Fibroblast of gingiva (primary cell): ENCODE measurements around the gene LCN12.
A peak's percentile ranks its signal among the peaks of the same experiment; 100 is the strongest.

ENCODE experiments used
- DNase-seq: peaks from one replicate; pipeline ENCODE4 v3.0.0-alpha.2; 2011; ENCODE audit warnings: low read depth

Gene LCN12

DNA sequence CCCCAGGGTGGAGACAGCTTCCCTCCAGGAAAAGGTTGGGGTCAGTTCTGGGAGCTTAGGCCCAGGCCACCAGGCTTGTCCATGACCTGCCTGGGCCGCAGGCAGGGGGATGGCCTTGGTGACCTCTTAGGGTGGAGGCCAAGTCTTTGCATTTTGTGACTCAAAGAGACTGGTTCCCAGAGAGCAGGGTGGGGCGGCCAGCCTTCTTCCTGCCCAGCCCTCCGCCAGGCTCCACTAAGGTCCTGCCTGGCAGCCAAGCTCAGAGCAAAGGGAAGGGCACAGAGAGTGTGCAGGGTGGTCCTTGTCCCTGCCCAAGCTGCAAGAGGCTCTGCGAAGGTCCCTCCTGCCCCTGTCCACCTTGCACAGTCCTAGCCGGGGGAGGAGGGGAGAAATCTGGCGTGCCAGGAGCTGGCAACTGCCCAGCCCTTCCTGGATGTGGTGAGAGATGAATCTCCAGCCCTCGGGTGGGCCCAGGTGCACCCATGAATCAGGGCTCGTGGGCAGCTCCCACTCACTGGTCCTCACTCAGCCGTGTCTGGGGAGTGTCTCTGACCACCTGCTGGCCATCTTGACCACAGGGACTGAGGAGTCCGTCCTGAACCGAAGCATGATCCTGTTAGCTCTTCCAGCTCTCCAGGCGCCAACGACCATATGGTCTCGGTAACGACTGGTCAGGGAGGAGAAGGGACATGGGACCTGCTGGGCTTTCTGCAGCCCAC lies 22.9 kb downstream of the LCN12 start:
- DNase-seq: no peak

DNA sequence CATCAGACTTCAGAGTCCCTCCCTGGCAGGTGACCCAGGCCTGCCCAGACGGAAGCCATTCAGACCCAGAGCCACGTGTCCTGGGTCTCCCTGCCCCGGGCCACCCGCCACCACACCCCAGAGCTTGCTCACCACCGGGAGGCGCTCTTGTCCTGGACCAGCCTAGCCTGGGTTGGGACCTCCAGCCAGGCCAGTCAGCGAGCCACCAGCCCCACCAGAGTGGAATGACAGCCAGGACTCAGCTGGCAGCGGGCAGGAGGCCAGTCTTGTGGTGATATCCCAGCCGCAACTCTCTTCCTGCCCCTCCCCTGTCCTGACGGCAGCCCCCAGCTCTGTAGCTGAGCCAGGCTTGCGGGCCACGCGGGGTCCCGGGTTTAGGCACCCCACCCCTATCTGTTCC lies 23.6 kb downstream of the LCN12 start:
- no peak for DNase-seq

DNA sequence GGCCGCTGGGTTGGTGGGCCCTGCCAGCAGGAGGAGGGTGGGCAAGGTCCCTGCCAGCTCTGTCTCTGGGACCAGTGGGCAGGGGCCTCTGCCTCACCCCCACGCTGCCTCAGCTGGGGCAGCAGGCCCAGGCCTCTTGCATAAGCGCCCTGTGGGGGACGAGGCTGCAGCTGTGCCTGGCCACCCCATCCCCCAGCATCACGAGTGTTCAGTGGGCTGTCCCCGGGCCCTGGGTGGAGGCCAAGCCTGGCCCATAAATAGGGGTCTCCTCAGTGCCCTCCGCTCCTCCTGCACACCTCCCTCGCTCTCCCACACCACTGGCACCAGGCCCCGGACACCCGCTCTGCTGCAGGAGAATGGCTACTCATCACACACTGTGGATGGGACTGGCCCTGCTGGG lies 25.1 kb downstream of the LCN12 start, which contains the start of gene PTGDS:
Gene PTGDS, plus strand, starts transcription at position 282 of the 400 bp plus-strand sequence. Its CDS starts 75 bp downstream, at position 357.
- DNase-seq: peak; percentile 74

DNA sequence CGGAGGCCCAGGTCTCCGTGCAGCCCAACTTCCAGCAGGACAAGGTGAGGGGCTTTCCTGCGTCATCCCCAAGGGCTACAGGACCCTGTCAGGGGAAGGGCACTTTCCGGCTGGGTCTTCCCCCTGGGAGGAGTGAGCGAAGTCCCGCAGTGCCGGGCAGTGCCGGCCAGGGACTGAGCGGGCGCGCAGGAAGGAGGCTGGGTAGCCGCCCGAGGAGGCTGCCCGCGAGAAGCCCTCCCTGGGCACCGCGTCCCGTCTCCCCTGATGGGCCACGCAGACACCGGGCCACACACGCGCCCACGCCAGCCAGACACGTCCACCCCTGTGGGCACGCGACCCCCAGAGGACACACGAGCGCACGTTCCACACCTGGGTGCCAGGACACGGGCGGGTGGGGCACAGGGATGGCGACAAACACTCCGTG lies 25.6 kb downstream of the LCN12 start:
- no peak for DNase-seq

DNA sequence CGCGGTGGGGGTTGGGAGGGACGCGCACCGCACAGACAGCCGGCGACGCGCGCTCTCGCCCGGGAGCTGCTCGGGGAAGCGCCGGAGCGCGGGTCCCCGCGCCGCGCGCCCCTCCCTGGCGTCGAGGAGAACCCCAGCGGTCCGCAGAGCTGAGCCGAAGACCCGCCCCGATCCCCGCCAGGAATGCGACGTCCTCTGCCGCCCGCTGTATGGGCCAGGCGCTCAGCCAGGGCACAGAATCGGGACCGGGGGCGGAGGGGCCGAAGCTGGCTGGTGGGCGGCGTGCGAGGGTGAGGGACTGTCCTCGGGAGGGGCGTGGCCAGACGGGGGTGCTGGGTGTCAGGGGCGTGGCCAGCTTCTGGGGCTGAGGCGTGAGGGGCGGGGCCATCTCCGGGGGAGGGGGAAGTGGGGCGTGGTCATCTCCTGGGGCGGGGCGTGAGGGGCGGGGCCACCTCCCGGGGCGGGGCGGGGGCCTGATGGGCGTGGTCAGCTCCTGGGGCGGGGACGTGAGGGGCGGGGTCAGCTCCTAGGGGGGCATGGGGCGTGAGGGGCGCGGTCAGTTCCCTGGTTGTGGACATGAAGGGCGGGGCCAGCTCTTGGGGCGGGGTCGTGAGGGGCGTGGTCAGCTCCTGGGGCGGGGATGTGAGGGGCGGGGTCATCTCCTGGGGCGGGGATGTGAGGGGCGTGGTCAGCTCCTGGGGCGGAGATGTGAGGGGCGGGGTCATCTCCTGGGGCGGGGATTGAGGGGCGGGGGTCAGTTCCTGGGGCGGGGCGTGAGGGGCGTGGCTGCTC lies 26.2 kb downstream of the LCN12 start:
- peak; percentile 59 for DNase-seq

DNA sequence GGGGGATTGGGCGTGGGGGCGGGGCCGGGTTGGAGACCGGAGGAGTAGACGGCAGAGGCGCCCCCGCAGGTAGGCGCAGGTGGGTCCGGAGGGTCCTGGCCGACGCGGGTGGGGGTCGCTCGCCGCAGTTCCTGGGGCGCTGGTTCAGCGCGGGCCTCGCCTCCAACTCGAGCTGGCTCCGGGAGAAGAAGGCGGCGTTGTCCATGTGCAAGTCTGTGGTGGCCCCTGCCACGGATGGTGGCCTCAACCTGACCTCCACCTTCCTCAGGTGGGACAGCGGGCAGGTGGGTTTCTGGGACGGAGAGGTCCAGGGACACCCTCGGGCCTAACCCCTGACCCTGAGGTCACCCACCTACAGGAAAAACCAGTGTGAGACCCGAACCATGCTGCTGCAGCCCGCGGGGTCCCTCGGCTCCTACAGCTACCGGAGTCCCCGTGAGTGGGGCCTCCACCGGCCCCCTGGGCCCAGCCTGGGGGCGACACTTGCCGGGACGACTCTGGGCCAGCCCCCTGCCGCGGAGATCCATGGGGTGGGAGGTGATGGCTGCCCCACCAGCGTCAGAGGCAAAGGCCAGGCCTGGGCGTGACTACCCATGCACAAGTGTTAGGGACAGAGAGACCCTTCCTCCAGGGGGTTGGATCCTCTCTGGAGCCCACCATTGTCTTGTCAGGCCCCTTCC lies 26.9 kb downstream of the LCN12 start:
- no peak for DNase-seq

DNA sequence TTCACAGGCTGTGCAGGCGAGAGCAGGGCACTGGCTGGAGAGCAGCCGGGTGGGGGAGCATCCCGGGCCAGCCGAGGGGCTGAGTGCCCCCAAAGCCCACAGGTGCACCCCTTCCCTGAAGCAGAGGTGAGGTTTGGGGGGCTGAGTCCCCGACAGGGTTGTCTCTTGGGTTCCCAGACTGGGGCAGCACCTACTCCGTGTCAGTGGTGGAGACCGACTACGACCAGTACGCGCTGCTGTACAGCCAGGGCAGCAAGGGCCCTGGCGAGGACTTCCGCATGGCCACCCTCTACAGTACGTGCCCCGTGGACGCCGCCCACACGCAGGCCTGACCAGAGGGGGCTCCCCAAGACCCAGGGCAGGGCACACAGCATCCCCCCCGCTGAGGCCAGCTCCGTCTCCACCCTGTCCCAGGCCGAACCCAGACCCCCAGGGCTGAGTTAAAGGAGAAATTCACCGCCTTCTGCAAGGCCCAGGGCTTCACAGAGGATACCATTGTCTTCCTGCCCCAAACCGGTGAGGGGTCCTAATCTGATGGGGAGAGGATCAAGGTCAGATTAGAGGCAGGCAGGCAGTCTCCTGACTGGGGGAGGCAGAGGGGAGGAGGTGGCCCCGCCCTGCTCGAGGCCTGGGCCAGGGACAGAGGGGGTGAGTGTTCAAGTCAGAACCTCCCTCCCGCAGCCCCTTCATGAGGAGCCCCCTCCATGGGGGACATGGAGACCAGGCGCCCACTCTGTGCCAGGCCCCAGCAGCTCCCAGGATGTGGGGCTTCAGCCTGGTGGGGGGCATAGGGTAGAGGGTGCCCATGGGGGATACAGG lies 27.9 kb downstream of the LCN12 start:
- no peak for DNase-seq

DNA sequence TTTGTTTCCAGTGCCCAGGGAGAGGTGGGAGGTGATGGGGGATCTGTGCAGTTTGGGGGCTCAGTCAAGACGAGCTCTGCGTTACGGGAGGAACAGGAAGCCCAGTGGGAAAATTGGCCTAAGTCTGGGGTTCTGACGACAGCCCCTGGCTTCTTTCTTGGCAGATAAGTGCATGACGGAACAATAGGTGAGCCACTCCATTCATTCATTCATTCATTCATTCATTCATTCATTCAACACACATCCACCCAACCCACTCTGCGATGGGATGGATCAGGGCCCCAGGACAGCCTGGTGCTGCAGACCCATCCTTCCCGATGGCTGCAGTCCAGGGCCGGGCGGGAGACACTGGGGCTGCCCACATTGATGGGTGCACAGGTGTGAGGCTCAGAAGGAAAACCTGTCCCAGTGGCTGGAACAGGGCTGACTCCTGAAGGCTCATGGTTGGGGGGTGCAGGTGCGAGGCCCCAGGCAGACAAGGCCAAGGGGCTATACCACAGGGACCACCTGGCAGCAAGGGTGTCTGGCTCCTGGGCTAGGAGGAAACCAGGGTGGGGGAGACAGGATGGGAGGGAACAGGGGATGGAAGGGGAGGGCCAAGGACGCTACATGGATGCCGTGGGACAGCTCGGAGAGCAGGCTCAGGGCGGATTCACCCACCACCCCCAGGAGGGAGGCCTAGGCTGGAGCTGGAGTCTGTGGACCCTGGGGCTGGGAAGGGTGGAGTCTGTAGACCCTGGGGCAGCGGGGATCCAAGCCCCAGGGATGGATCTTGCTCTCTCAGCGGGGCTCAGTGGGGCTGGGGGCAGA lies 28.8 kb downstream of the LCN12 start:
- no peak for DNase-seq

DNA sequence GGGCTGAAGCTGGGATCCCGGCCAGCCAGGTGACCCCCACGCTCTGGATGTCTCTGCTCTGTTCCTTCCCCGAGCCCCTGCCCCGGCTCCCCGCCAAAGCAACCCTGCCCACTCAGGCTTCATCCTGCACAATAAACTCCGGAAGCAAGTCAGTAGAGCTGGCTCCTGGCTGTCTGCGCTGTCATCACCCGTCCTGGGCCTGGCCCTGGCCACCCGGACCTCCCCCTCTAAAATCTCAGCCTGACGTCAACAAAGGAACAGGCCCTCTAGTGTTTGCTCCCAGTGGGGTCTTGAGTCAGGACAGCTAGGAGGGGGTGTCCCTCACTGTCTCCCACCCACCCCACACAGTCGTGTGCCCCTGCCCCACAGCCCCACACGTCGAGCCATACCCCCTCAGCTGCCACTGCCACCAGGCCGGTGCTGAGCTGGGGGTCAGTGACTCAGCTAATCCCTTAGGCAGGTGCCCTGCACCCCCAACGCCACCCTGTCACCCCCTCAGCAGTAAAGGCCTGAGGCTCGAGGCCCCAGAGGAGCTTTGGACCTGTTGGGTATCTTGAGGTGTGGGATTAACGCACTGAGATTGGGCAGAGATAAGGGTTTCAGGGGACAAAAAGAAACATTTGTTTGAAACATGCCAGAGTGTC lies 29.6 kb downstream of the LCN12 start:
- DNase-seq: no peak

DNA sequence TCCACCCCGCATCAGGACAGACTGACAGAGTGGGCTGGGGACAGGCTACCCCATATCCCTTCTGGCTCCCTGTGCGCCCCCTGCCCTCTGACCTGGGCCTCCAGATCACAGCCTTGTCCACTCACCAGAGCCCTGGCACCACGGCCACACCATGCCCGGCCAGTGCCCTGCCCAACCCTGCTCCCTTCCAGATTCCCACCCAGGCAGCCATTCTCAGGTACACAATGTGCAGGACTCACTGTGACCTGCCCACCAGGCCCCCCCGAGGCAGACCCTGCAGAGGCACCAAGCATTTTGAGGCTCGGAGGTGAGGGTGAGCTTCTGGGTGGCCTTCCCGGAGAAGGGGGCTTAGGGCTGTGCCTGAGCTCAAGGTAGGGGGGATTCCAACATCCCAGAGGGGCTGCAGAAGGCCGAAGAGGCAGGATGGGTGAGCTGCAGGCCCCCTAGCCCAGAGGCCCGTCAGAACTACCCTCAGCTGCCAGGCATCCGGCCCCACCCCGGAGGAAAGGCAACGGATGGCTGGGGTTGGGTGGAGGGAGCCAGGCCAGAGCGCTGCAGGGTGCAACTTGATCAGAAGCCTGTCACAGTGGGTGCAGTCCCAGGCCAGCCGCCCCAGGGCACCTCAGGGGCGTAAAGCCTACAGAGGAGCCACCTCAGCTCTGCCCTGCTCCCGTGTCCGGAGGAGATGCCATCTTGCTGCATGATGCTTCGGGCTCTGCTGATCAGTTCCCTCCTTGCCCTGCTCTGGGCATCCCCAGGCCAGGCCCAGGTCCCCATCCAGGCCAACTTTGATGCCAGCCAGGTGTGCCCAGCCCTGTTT lies 30.4 kb downstream of the LCN12 start, which contains the start of gene LCNL1:
Gene LCNL1, plus strand, starts transcription at position 762 of the 820 bp plus-strand sequence. CDS start 594 bp downstream, outside the sequence.
- DNase-seq: no peak

DNA sequence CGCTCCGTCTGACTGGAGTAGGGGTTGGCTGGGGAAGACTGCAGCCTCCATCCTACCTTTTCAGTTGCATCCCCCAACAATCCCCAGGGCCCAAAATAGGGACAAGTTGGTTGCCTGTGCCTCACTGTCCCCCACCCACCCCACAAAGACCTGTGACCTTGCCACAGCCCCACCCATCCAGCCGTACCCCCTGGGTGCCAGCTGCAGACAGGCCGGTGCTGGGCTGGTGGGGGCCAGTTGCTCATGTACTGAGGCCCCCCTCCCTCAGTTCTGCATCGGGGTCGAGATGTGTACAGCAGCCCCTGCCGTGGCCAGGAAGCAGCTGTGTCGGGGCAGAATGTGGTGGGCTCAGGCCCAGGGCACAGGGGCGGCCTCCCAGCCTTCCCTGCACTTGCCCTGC lies 31.1 kb downstream of the LCN12 start:
- no peak for DNase-seq

DNA sequence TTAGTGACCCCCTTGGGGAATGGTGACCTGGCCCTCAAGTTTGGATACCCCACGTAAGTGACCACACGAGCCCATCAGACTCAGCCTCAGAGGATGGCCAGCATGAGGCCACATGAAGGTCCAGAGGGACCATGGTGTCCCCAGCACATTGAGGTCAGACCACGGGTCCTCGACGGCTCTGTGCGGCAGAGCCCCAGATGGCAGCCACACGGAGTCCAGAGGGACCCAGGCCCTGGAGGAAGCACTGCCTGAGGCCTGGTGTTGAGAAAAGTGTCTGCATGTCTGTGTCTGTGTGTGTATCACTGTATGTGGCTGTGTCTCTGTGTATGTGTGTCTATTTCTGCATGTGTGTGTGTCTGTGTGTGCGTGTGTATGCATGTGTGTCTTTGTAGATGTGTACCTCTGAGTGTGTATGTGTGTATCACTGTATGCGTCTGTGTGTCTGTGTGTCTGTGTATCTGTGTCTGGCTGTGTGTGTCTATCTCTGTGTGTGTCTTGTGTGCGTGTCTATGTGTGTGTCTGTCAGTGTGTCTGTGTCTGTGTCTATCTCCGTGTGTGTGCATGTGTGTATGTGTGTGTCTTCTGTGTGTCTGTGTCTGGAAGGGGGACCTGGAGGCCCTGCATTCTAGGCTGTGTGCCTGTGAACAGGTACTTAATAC lies 31.7 kb downstream of the LCN12 start:
- peak; percentile 22 for DNase-seq

DNA sequence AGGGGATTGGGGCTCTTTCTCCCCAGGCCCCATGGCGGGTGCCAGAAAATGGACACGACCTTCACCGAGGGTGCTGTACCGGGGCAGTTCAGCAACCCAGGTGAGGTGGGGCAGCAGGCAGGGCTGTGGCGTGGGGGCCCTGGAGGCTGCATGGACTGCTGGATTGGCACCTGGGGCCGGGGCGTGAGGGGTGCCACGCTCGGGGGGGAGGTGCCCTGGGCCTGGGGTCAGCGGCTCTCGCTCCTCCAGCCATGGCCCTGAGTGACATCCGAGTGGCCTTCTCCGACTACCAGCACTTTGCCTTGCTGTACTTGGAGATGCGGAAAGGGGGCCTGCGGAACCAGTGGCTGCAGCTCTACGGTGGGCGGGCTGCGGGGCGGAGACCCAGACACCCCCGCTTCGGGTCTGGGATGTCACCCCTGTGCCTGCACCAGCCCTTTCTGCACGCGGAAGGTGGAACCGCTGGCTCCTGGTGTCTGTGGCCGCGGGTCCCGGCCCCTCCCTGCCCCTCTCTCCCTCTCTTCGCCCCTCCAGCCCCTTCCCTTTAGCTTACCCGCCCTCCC lies 32.5 kb downstream of the LCN12 start:
- DNase-seq: no peak

DNA sequence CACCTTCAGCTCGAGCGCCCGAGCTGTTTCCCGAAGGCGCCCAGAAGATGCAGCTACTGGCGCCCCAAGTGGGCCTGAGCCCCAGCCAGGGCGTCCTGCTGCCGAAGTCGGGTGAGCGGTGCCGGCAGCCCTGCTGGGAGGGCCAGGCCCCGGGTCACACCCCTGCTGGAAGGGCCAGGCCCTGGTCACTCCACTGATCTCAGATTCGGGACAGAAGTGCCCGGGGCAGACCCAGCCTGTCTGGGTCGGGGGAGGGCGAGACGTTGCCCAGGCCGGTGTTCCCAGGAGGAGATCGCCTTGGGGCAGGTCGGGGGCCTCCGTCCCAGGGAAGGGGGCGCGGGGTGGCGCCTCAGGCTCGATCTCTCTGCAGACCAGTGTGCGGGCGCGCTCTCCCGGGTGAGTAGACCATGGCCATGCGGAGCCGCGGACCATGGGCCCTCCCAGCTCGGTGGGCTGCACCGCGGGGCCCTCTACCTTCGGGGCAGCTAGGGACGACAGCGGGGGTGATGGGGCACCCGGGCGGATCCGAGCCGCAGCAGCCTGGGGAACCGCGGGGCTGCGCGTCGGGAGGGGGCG lies 33.0 kb downstream of the LCN12 start:
- no peak for DNase-seq

DNA sequence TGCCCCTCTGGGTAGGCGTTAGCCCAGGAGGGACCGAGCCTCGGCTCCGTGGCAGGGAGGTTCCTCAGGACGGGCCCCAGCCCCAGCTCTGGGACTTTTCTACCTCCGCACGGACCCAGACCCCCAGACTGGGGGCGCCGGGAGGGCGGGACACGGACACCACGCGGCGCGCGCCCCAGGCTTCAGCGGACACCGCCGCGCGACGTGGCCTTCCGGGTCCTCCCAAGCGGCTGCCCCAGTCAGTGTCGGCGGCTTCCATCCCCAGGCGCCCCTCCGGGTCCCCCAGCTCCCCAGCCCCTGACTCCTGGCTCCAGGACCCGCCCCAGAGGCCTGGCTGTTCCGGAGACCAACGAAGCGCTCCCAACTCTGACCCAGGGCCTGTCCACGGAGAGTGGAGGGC lies 33.8 kb downstream of the LCN12 start:
- no peak for DNase-seq

DNA sequence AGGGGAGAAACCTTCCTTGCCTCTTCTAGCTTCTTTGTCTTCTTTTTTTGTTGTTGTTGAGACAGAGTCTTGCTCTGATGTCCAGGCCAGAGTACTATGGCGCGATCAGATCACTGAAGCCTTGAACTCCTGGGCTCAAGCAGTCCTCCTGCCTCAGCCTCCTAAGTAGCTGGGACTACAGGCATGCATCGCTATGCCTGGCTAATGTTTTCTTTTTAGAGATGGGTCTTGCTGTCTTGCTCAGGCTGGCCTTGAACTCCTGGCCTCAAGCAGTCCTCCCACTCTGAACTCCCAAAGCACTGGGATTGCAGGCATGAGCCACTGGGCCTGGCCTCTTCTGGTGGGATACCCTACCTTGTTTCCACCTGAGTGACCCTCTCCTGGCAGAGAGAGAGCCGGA lies 36.8 kb downstream of the LCN12 start:
- no peak for DNase-seq

DNA sequence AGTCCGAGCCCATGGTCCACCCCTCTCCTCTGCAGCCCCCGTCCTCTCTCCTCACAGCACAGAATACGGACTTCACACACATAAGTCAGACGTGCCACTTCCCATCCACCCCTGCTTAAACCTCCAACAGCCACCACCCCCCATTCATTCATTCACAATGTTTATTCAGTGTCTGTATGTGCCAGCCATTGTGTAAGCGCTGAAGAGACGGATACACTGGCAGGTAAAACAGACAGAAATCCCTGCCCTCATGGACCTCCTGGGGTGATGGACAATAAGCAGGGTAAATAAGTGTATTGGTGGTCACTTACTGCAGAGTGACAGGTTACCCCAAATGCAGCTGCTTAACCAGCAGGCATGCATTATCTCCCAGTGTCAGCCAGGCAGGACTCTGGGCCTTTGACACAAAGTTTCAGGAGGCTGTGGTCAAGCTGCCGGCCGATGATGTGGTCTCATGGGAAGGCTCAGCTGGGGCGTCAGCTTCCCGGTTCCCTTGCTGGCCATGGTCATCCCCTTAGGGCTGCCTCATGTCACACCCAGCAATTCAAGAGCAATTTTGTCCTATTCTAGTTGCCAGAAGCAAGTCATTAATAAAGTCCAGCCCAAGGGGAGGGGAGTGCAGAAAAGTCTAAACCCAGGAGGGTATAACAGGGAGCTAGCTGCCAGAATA lies 38.3 kb downstream of the LCN12 start:
- no peak for DNase-seq
